Neural crest cell (in vitro differentiated cells): ENCODE data around the gene UBR7. TPM values are rescaled to one million over a fixed set of nuclear protein-coding genes. Genes with fewer than 3 reads are reported as not detected.
A peak's percentile ranks its signal among the peaks of the same experiment; 100 is the strongest.
"Not testable (repeated sequence)": the region's sequence is repeated elsewhere in the genome, so short reads cannot be mapped to it uniquely, and the experiment has no call there.

ENCODE experiments used
- DNase-seq: peaks from one replicate; pipeline ENCODE4 v3.0.0; 2021; ENCODE audit warnings: low read depth, mixed read lengths, low spot score
- H3K27ac Mint-ChIP-seq: one replicate; pipeline ENCODE4 v1.8.0; 2021; ENCODE audit warnings: mild to moderate bottlenecking, mixed read lengths; ENCODE audit not compliant: unreplicated experiment
- H3K27me3 Mint-ChIP-seq: 2 replicates; pipeline ENCODE4 v1.8.0; 2021; ENCODE audit warnings: low read depth, mild to moderate bottlenecking, mixed read lengths
- H3K36me3 Mint-ChIP-seq: 2 replicates; pipeline ENCODE4 v1.8.0; 2021; ENCODE audit warnings: low read depth, mild to moderate bottlenecking, mixed read lengths
- H3K4me1 Mint-ChIP-seq: 2 replicates; pipeline ENCODE4 v1.8.0; 2021; ENCODE audit warnings: mixed read lengths
- H3K4me3 Mint-ChIP-seq: one replicate; pipeline ENCODE4 v1.8.0; 2021; ENCODE audit warnings: mild to moderate bottlenecking, mixed read lengths
- H3K9me3 Mint-ChIP-seq: 2 replicates; pipeline ENCODE4 v1.8.0; 2021; ENCODE audit warnings: mixed read lengths
- total RNA-seq: library from RNA; stranded (reverse); gene quantifications from 2 replicates; pipeline ENCODE4 v1.2.1, GENCODE V29; 2021
- TF ChIP-seq, protein P1 (sequence below): fragments of 200-600 bp; sonication (generic); conservative IDR thresholded peaks from 2 replicates; pipeline ENCODE4 v1.5.0; 2021; ENCODE audit warnings: antibody characterized with exemption, mild to moderate bottlenecking

Gene UBR7
- total RNA-seq, 1 donor from 2014 or later = 41.6 TPM

DNA sequence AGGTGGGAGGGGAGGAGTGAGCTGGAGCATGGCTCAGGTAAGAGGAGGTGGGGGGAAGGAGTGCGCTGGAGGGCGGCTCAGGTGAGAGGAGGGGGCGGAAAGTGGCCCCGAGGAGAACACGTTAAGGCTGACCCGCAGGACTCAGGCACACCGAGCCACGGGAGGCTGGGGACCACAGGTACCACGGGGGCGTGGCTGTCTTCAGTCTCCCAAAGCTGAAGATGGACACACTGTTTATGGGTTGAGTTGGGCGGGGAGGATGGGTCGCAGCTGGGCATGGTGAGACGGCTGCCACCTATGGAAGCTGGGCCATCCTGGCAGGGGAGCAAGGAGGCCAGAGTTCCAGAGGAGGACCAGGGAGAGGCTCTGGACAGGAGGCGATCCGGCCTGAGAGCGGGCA, 23.5 kb downstream of the UBR7 start:
- peaks cover 24% of the 10 kb centered on the region for H3K36me3 Mint-ChIP-seq
- TF ChIP-seq, protein P1, sequence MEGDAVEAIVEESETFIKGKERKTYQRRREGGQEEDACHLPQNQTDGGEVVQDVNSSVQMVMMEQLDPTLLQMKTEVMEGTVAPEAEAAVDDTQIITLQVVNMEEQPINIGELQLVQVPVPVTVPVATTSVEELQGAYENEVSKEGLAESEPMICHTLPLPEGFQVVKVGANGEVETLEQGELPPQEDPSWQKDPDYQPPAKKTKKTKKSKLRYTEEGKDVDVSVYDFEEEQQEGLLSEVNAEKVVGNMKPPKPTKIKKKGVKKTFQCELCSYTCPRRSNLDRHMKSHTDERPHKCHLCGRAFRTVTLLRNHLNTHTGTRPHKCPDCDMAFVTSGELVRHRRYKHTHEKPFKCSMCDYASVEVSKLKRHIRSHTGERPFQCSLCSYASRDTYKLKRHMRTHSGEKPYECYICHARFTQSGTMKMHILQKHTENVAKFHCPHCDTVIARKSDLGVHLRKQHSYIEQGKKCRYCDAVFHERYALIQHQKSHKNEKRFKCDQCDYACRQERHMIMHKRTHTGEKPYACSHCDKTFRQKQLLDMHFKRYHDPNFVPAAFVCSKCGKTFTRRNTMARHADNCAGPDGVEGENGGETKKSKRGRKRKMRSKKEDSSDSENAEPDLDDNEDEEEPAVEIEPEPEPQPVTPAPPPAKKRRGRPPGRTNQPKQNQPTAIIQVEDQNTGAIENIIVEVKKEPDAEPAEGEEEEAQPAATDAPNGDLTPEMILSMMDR = no peak
- H3K4me3 Mint-ChIP-seq = no peak overlapping the region
- DNase-seq = no peak
- H3K9me3 Mint-ChIP-seq = no peaks in the 10 kb centered on the region
- H3K27me3 Mint-ChIP-seq = no peaks in the 10 kb centered on the region
- H3K4me1 Mint-ChIP-seq = no peaks in the 10 kb centered on the region
- peak overlapping the region; percentile 91 for H3K27ac Mint-ChIP-seq

DNA sequence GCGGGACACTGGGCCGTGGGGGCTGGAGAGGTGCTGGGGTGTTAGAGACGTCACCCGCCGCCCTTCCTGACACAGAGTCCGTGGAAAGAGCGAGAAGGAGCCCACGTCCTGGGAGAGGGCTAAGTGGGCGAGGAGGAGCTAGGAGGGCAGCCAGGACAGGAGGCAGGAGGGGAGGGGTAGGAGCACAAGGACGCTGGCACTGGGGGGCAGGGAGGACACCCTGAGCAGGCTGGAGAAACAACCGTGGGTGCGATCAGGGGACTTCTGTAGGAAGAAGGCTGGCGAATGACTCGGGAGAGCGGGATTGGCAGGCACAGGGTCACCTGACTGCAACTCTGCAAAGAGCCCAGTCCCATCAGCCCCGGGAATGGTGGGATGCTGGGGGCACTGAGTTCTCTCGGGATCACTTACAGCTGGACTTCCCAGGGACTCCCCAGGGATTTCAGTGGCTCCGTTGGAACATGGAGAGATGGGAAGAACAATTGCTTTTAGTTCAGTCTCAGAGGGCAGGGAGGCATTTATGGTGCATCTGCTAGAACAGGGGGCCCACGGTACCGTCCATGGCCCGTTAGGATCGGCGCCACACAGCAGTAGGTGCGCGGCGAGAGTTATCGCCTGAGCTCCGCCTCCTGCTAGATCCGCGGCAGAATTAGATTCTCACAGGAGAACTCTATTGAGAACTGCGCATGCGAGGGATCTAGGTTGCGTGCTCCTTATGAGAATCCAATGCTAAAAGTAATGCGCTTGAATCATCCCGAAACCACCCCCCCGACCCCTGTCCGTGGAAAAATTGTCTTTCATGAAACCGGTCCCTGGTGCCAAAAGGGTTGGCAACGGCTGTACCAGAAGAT, 24.3 kb downstream of the UBR7 start:
- H3K36me3 Mint-ChIP-seq = peaks cover 19% of the 10 kb centered on the region
- no peak overlapping the region for H3K4me3 Mint-ChIP-seq
- H3K9me3 Mint-ChIP-seq = no peaks in the 10 kb centered on the region
- no peaks in the 10 kb centered on the region for H3K4me1 Mint-ChIP-seq
- no peak overlapping the region for H3K27ac Mint-ChIP-seq
- DNase-seq = no peak
- H3K27me3 Mint-ChIP-seq = no peaks in the 10 kb centered on the region
- TF ChIP-seq, protein P1 = no peak

DNA sequence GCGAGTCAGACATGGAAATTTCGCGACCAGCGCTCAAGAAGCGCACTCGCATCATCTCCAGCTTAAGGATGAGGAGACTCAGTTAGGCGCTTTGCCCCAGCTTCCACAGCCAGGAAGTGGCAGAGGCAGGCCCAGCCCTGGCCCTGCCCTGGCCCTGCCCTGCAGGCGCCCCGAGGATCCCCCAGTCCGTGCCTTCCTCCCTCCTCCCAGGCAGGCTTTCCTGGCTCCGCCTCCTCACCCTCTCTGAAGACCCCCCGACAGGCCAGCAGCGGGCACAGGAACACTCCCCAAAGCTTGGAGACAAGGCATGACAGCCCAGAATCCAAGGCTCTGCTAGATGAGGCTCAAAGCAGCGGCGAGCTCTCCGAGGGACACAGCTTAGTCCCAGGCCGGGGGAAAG, 25.1 kb downstream of the UBR7 start:
- Mint-ChIP-seq H3K27ac (no peak overlapping the region), H3K9me3 (no peaks in the 10 kb centered on the region), H3K4me3 (no peak overlapping the region), H3K4me1 (no peaks in the 10 kb centered on the region), H3K27me3 (no peaks in the 10 kb centered on the region), H3K36me3 (peaks cover 15% of the 10 kb centered on the region)
- TF ChIP-seq, protein P1 = no peak
- DNase-seq = no peak

DNA sequence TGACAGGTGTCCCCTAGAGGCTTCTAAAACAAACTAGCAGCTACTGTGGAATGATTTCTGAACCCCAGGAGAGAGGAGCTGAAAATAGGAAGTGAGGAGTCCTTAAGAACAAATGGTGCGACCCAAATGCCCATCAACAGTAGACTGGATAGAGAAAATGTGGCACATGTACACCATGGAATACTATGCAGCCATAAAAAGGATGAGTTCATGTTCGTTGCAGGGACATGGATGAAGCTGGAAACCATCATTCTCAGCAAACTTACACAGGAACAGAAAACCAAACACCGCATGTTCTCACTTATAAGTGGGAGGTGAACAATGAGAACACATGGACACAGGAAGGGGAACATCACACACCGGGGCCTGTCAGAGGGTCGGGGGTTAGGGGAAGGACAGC, 26.0 kb downstream of the UBR7 start:
- not testable (repeated sequence) for H3K4me3 Mint-ChIP-seq, H3K36me3 Mint-ChIP-seq, H3K4me1 Mint-ChIP-seq, DNase-seq, H3K27ac Mint-ChIP-seq, H3K9me3 Mint-ChIP-seq, H3K27me3 Mint-ChIP-seq

DNA sequence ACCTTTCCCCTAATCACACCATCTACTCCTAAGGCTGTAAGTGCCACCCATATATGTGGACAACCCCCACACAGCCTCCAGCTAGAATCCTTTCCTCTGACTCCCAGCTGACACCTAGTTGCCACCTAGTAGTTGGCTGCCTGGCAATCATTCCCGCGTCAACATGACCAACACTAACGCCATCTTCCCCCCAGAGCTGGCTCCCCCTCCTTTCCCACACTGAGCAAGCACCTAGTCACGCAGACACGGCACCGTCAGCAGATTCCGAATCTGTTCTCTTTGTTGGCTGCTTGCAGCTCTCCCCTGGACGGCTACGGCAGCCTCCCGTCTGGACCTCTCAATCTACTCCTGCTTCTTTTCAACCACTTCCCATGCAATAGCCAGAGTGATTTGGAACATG, 27.7 kb downstream of the UBR7 start:
- Mint-ChIP-seq H3K27me3 (no peaks in the 10 kb centered on the region), H3K27ac (no peak overlapping the region), H3K9me3 (no peaks in the 10 kb centered on the region), H3K4me1 (peaks cover 3% of the 10 kb centered on the region), H3K4me3 (no peak overlapping the region), H3K36me3 (peaks cover 2% of the 10 kb centered on the region)
- TF ChIP-seq, protein P1 = no peak
- DNase-seq = no peak

DNA sequence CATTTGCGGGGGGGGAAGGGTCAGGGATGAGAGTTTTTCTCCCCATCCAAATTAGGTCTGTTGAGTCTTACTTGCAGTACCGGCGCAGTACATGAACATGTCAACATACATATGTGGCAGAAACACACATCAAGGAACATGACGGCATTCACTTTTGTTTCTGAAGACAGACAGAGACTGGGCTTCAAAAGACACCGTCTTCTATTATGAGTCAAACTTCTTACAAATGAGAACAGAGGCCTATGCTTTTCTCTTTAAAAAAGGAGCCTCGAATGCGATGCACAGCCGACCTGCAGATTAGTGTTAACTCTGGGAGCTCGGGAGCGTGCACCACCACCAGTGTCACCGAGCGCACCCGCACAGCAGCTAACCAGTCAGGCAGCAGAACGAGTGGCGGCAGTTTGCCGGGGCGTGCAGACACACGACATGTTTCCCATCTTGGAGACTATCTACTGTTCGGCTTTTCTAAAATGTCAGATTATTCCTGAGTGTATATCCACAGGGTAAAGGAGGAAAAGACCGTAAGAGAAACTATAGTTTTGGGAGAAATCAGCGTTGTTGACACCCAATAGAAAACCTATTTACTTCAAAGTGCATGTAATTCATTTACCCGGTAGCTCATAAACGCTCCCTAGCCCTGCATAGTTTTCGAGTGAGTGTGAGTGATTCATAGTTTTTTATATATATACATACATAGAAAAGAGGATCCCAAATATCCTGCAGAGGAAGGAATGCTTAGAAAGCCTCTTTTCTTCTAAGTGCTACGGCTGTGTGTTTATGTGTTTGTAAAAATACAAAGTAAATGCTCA, 33.0 kb downstream of the UBR7 start:
- Mint-ChIP-seq H3K27ac (peak overlapping the region; percentile 35), H3K4me3 (no peak overlapping the region)

More for the DNA sequence above, 33.0 kb downstream of the UBR7 start:
- Mint-ChIP-seq H3K4me1 (peaks cover 3% of the 10 kb centered on the region), H3K9me3 (no peaks in the 10 kb centered on the region), H3K27me3 (no peaks in the 10 kb centered on the region), H3K36me3 (peaks cover 13% of the 10 kb centered on the region)
- no peak for DNase-seq
- TF ChIP-seq, protein P1 = no peak
